ENCODE measurements around the gene CERS4. TPM values are rescaled to one million over a fixed set of nuclear protein-coding genes. Genes with fewer than 3 reads are reported as not detected.

The CERS4 gene
- 1 to 10 TPM; 2.1 to 4.0 (median 2.7) TPM for total RNA-seq

DNA sequence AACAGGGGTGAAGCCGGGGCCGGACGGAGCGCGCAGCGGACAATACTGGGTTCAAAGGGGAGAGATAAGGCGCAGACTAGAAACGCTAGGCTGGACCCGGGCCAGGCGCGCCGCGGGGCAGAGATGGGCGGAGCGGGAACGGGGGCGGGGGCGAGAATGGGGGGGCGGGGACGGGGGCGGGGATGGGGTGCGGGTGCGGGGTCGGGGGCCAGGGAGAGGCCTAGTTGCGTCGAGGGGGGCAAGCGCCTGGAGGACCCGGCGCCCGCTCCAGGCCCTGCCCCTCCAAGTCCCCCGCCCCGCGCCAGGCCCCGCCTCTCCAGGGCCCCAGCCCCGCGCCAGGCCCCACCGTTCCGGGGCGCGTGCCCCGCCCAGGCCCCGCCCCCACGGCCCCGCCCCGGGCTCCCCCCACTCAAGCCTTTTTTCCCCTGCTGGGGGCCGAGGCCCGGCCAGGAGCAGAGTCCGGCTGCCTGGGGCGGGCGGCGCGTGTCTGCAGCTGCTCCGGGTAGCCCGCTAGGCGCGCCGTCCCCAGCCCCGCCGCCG, at the start of gene CERS4:
TSS of gene CERS4 (plus strand) at position 449 of the 540 bp plus-strand sequence. CDS start 41,707 bp downstream, outside the sequence.
- H3K36me3 ChIP-seq: no peaks in the 10 kb centered on the region
- peaks cover 7 to 14% (median 10%) of the 10 kb centered on the region in 3 donors for H3K27me3 ChIP-seq
- no peak for TF ChIP-seq POLR2A (IDR thresholded peaks at IDR 0.05)
- no peak for TF ChIP-seq CTCF (IDR thresholded peaks at IDR 0.05 in 4 of 5, conservative IDR thresholded peaks at IDR 0.05 in 1 of 5)
- no peaks in the 10 kb centered on the region for H3K4me1 ChIP-seq
- H3K9me3 ChIP-seq: no peaks in the 10 kb centered on the region
- DNase-seq (peak; percentile 16 to 24), ATAC-seq (peak; percentile 39 to 52)
- in situ Hi-C loops (cut with MboI; ENCODE audit: low sequenced_read_pairs in 4 of 4): no loop called here
- intact Hi-C loops (cut with DNase I; ENCODE audit: low total_unique reads): loop anchor here (1.0 kb wide), 1 partner anchor 42 kb away; no protein-coding TSS in a partner anchor
- peak within 1 kb of the TSS; percentile 50 to 63 (median 58) for H3K4me3 ChIP-seq
- peak within 1 kb of the TSS; percentile 30 to 53 (median 44) for H3K27ac ChIP-seq

- TF ChIP-seq POLR2A (IDR thresholded peaks at IDR 0.05) (no peak), CTCF (IDR thresholded peaks at IDR 0.05 in 4 of 5, conservative IDR thresholded peaks at IDR 0.05 in 1 of 5) (no peak)
- in situ Hi-C loops (cut with MboI; ENCODE audit: low sequenced_read_pairs in 4 of 4) (no loop called here), intact Hi-C loops (cut with DNase I; ENCODE audit: low total_unique reads) (no loop called here)
- H3K27me3 ChIP-seq: no peaks in the 10 kb centered on the region
- no peak overlapping the region for H3K4me3 ChIP-seq
- ATAC-seq (no peak), DNase-seq (no peak)
- no peak overlapping the region for H3K27ac ChIP-seq
- H3K36me3 ChIP-seq: no peaks in the 10 kb centered on the region
- H3K9me3 ChIP-seq: no peaks in the 10 kb centered on the region
- no peaks in the 10 kb centered on the region for H3K4me1 ChIP-seq
These were observed 48.0 kb upstream of the CERS4 start for GRCh38 chr19:8161135-8161646.

DNA sequence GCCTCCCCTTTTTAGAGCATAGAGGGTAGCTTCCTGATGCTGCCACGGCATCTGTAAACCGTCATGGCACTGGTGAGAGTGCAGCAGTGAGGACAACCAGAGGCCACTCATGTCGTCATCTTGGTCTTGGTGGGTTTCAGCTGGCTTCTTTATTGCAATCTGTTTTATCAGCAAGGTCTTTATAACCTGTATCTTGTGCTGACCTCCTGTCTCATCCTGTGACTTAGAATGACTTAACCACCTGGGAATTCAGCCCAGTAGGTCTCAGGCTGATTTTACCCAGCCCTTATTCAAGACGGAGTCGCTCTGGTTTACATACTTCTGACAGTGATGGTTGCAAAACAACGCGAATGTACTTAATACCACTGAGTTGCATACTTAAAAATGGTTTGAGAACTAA, 45.4 kb upstream of the CERS4 start:
- Histone ChIP-seq H3K36me3 (no peaks in the 10 kb centered on the region), H3K27me3 (no peaks in the 10 kb centered on the region), H3K27ac (no peak overlapping the region), H3K4me3 (no peak overlapping the region), H3K9me3 (no peaks in the 10 kb centered on the region), H3K4me1 (no peaks in the 10 kb centered on the region)
- ATAC-seq: no peak
- intact Hi-C loops (cut with DNase I; ENCODE audit: low total_unique reads) (no loop called here), in situ Hi-C loops (cut with MboI; ENCODE audit: low sequenced_read_pairs in 4 of 4) (no loop called here)
- no peak for TF ChIP-seq POLR2A (IDR thresholded peaks at IDR 0.05)
- TF ChIP-seq CTCF (IDR thresholded peaks at IDR 0.05 in 4 of 5, conservative IDR thresholded peaks at IDR 0.05 in 1 of 5): no peak
- DNase-seq: no peak

GRCh38 chr19:8167985-8168384, 41.2 kb upstream of the CERS4 start:
- ATAC-seq (no peak), DNase-seq (no peak)
- H3K9me3 ChIP-seq: no peaks in the 10 kb centered on the region
- TF ChIP-seq CTCF (IDR thresholded peaks at IDR 0.05 in 4 of 5, conservative IDR thresholded peaks at IDR 0.05 in 1 of 5) (no peak), POLR2A (IDR thresholded peaks at IDR 0.05) (no peak)
- intact Hi-C loops (cut with DNase I; ENCODE audit: low total_unique reads): no loop called here
- in situ Hi-C loops (cut with MboI; ENCODE audit: low sequenced_read_pairs in 4 of 4): no loop called here
- no peaks in the 10 kb centered on the region for H3K4me1 ChIP-seq
- no peak overlapping the region for H3K27ac ChIP-seq
- no peaks in the 10 kb centered on the region for H3K36me3 ChIP-seq
- H3K27me3 ChIP-seq: no peaks in the 10 kb centered on the region
- no peak overlapping the region for H3K4me3 ChIP-seq

GRCh38 chr19:8168537-8168936, 40.6 kb upstream of the CERS4 start:
- ATAC-seq (no peak), DNase-seq (no peak)
- H3K36me3 ChIP-seq: no peaks in the 10 kb centered on the region
- H3K27ac ChIP-seq: no peak overlapping the region
- no peaks in the 10 kb centered on the region for H3K27me3 ChIP-seq
- intact Hi-C loops (cut with DNase I; ENCODE audit: low total_unique reads): no loop called here
- in situ Hi-C loops (cut with MboI; ENCODE audit: low sequenced_read_pairs in 4 of 4): no loop called here
- H3K4me1 ChIP-seq: no peaks in the 10 kb centered on the region
- no peak for TF ChIP-seq CTCF (IDR thresholded peaks at IDR 0.05 in 4 of 5, conservative IDR thresholded peaks at IDR 0.05 in 1 of 5)
- no peak for TF ChIP-seq POLR2A (IDR thresholded peaks at IDR 0.05)
- no peak overlapping the region for H3K4me3 ChIP-seq
- H3K9me3 ChIP-seq: no peaks in the 10 kb centered on the region

Data from gastrocnemius medialis (tissue), 4 donors.